OCI-LY7 (cell line): ENCODE data around the gene HEY2. TPM values are rescaled to one million over a fixed set of nuclear protein-coding genes. Genes with fewer than 3 reads are reported as not detected.

Experiments
- BruUV-seq: library from RNA; stranded (reverse); fragments of 400-500 nt; replicated peaks from 2 replicates; lab custom pipeline; 2021; lab: Mats Ljungman, UMichigan
- CTCF ChIA-PET: fragments of 300-600 bp; sonication (Branson Sonifier 250); formaldehyde crosslinking; loops from one replicate; lab custom pipeline; 2022; ENCODE audit warnings: antibody characterized with exemption; ENCODE audit not compliant: unreplicated experiment; lab: Charles Lee
- POLR2A ChIA-PET: fragments of 300-600 bp; sonication (Branson Sonifier 250); formaldehyde crosslinking; loops from one replicate; lab custom pipeline; 2022; ENCODE audit warnings: antibody characterized with exemption; lab: Charles Lee
- DNase-seq: peaks from one replicate; pipeline ENCODE4 v3.0.0-alpha.2; 2015; ENCODE audit warnings: low spot score
- H2AFZ ChIP-seq: fragments of 200-600 bp; sonication (generic), shearing (Covaris generic); 2 replicates; pipeline ENCODE4 v1.6.1; 2014; ENCODE audit warnings: mild to moderate bottlenecking, antibody characterized with exemption, low read length, moderate library complexity
- H3K27ac ChIP-seq: fragments of 200-600 bp; sonication (generic); 2 replicates; pipeline ENCODE4 v1.5.1; 2014; ENCODE audit warnings: mixed run types, low read depth, mild to moderate bottlenecking, moderate library complexity, low read length, inconsistent platforms; ENCODE audit not compliant: poor library complexity, severe bottlenecking
- H3K36me3 ChIP-seq: fragments of 200-600 bp; sonication (generic); 2 replicates; pipeline ENCODE4 v1.6.1; 2014; ENCODE audit warnings: mild to moderate bottlenecking, antibody characterized with exemption, low read length, moderate library complexity, mixed read lengths; ENCODE audit not compliant: insufficient read depth
- H3K4me1 ChIP-seq: fragments of 200-600 bp; sonication (generic); 2 replicates; pipeline ENCODE4 v1.5.1; 2014; ENCODE audit warnings: mild to moderate bottlenecking, low read length; ENCODE audit not compliant: insufficient read depth, poor library complexity, severe bottlenecking
- H3K4me2 ChIP-seq: fragments of 200-600 bp; sonication (generic); 2 replicates; pipeline ENCODE4 v1.6.1; 2014; ENCODE audit warnings: mild to moderate bottlenecking, low read length
- H3K4me3 ChIP-seq: fragments of 200-600 bp; sonication (generic); 2 replicates; pipeline ENCODE4 v1.5.1; 2014; ENCODE audit warnings: mild to moderate bottlenecking, low read depth, low read length; ENCODE audit not compliant: poor library complexity, severe bottlenecking
- H3K79me2 ChIP-seq: fragments of 200-600 bp; sonication (generic); 2 replicates; pipeline ENCODE4 v1.6.1; 2016; ENCODE audit warnings: low read depth, mild to moderate bottlenecking, low read length, moderate library complexity, mixed read lengths; ENCODE audit not compliant: insufficient read depth
- H3K9me2 ChIP-seq: fragments of 200-600 bp; sonication (generic); 2 replicates; pipeline ENCODE4 v1.6.1; 2016; ENCODE audit warnings: mild to moderate bottlenecking, low read length, mixed read lengths; ENCODE audit not compliant: insufficient read depth
- H3K9me3 ChIP-seq: fragments of 200-600 bp; sonication (generic); 2 replicates; pipeline ENCODE4 v1.6.1; 2014; ENCODE audit warnings: mild to moderate bottlenecking, mixed run types, low read length, mixed read lengths
- H4K20me1 ChIP-seq: fragments of 200-600 bp; sonication (generic); 2 replicates; pipeline ENCODE4 v1.6.1; 2014; ENCODE audit warnings: mild to moderate bottlenecking, antibody characterized with exemption, low read length, moderate library complexity, mixed read lengths; ENCODE audit not compliant: insufficient read depth
- CTCF ChIP-seq: fragments of 200-600 bp; sonication (generic); conservative IDR thresholded peaks from 2 replicates; pipeline ENCODE4 v1.5.1; 2014; ENCODE audit warnings: mild to moderate bottlenecking, antibody characterized with exemption, low read length, moderate library complexity, mixed read lengths
- EZH2phosphoT487 ChIP-seq: fragments of 200-600 bp; sonication (generic); IDR thresholded peaks from 2 replicates; pipeline ENCODE4 v1.6.1; 2018; ENCODE audit warnings: low read depth, borderline replicate concordance, mild to moderate bottlenecking, mixed run types, antibody characterized with exemption, low read length, moderate library complexity, mixed read lengths
- intact Hi-C: fragments of 100-400 bp; cut with micrococcal nuclease; formaldehyde crosslinking; loops from one replicate; pipeline ENCODE4 v1.10.0; 2022; ENCODE audit not compliant: unreplicated experiment
- total RNA-seq, 2 experiments: library from RNA; depleted of rRNA in 1 of 2; stranded (reverse); fragments of >200 nt in 1 of 2; shearing (Covaris generic) in 1 of 2; gene quantifications; 2 replicates each; pipeline ENCODE4 v1.2.3, GENCODE V29; 2014 to 2022

Gene HEY2
- total RNA-seq, 2 experiments from 2014 or later: 0.32 to 1.3 TPM

GRCh38 chr6:125727216-125727615, 22.2 kb upstream of the HEY2 start:
- no peak overlapping the region for H2AFZ ChIP-seq
- H3K9me2 ChIP-seq: no peaks in the 10 kb centered on the region
- intact Hi-C loops: no loop called here
- H3K4me1 ChIP-seq: no peaks in the 10 kb centered on the region
- H3K79me2 ChIP-seq: no peaks in the 10 kb centered on the region
- TF ChIP-seq EZH2phosphoT487 (no peak), CTCF (no peak)
- H4K20me1 ChIP-seq: no peaks in the 10 kb centered on the region
- H3K4me2 ChIP-seq: no peak overlapping the region
- ChIA-PET POLR2A (interaction anchor here (0.6 kb wide), 1 partner anchor 107 kb away, joined by 3 read pairs; no protein-coding TSS in a partner anchor), CTCF (no interaction called here)
- H3K27ac ChIP-seq: no peak overlapping the region
- DNase-seq: no peak
- H3K9me3 ChIP-seq: no peaks in the 10 kb centered on the region
- H3K4me3 ChIP-seq: no peak overlapping the region
- H3K36me3 ChIP-seq: no peaks in the 10 kb centered on the region
- no TSS peak for BruUV-seq

- intact Hi-C loops: no loop called here
- Histone ChIP-seq H3K36me3 (no peaks in the 10 kb centered on the region), H3K9me2 (no peaks in the 10 kb centered on the region), H3K4me1 (no peaks in the 10 kb centered on the region), H3K27ac (no peak overlapping the region), H3K79me2 (no peaks in the 10 kb centered on the region), H3K4me3 (no peak overlapping the region), H2AFZ (no peak overlapping the region), H3K9me3 (no peaks in the 10 kb centered on the region), H3K4me2 (no peak overlapping the region), H4K20me1 (no peaks in the 10 kb centered on the region)
- no peak for DNase-seq
- no TSS peak for BruUV-seq
- ChIA-PET CTCF (no interaction called here), POLR2A (no interaction called here)
- TF ChIP-seq EZH2phosphoT487: no peak
- no peak for TF ChIP-seq CTCF
Measured at GRCh38 chr6:125728739-125729138, 20.7 kb upstream of the HEY2 start.

- Histone ChIP-seq H3K9me2 (no peaks in the 10 kb centered on the region), H3K9me3 (no peaks in the 10 kb centered on the region), H3K4me1 (no peaks in the 10 kb centered on the region), H3K4me3 (no peak overlapping the region), H4K20me1 (no peaks in the 10 kb centered on the region), H3K4me2 (no peak overlapping the region), H2AFZ (no peak overlapping the region), H3K36me3 (no peaks in the 10 kb centered on the region), H3K79me2 (no peaks in the 10 kb centered on the region), H3K27ac (no peak overlapping the region)
- no TSS peak for BruUV-seq
- intact Hi-C loops: no loop called here
- POLR2A ChIA-PET: interaction anchor here (0.8 to 2.7 kb wide), 2 partner anchors 15 to 35 kb away, joined by 3 to 10 read pairs; no protein-coding TSS in a partner anchor
- TF ChIP-seq EZH2phosphoT487 (no peak), CTCF (no peak)
- DNase-seq: no peak
- CTCF ChIA-PET: no interaction called here
Measured at GRCh38 chr6:125729983-125730382, 19.4 kb upstream of the HEY2 start.
